D341Med (cell line): ENCODE data around the gene FN1.

Source experiments
- DNase-seq: peaks from one replicate; pipeline ENCODE4 v3.0.0; 2012; ENCODE audit warnings: low spot score

FN1 gene

DNA sequence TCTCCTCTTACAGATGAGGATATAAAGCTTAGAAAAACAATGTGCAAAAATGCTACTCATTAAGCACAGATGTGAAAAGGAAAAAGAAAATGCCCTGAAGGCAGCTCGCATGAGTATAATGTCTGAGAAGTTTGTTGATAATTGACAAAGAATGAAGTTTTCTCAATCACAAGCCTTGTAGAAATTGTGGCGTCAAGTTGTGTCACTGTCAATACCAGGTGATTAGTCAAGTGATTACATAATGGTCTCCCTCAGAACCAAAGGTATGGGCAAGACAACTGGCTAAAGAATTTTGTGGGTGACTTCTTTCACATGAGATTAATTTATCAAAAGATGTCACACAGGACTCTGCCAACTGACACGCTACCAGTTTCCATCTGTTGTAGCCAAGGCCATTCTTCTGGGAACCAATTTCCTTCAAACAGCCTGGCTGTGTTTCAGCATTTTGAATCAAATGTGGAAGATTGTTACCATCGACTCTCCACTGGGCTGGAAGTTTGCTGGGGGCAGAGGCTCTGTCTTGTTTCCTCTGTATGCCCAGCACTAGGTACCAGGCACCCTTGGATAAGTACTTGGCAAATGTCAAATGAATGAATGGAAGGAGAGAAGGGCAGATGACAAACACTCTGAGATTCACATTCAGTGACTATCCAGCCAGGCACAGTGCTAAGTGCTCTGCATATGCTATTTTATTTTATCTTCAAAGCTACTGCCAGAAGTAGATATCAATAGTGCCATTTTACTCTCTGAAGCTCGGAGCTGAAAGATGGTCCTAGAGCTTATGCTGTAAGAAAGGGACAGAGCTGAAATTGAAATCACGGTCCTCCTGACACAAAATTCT lies 5.9 kb upstream of the FN1 start:
- no peak for DNase-seq

- DNase-seq: no peak
These were observed 4.2 kb upstream of the FN1 start for GRCh38 chr2:215439980-215440512.

DNA sequence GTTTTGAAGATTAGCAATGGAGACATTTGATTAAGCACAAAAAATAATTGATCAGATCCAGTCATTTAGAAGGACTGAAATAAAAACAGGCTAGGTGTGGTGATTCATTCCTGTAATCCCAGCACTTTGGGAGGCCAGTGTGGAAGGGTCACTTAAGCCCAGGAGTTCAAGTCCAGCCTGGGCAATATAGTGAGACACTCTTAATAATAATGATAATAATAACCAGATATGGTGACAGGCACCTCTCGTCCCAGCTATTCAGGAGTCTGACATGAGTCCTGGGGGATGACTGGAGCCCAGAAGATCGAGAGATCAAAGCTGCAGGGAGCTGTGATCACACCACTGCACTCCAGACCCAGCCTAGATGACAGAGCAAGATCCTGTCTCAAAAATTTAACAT lies 3.5 kb upstream of the FN1 start:
- no peak for DNase-seq

- no peak for DNase-seq
These were observed 1.7 kb upstream of the FN1 start for GRCh38 chr2:215437614-215438013.

DNA sequence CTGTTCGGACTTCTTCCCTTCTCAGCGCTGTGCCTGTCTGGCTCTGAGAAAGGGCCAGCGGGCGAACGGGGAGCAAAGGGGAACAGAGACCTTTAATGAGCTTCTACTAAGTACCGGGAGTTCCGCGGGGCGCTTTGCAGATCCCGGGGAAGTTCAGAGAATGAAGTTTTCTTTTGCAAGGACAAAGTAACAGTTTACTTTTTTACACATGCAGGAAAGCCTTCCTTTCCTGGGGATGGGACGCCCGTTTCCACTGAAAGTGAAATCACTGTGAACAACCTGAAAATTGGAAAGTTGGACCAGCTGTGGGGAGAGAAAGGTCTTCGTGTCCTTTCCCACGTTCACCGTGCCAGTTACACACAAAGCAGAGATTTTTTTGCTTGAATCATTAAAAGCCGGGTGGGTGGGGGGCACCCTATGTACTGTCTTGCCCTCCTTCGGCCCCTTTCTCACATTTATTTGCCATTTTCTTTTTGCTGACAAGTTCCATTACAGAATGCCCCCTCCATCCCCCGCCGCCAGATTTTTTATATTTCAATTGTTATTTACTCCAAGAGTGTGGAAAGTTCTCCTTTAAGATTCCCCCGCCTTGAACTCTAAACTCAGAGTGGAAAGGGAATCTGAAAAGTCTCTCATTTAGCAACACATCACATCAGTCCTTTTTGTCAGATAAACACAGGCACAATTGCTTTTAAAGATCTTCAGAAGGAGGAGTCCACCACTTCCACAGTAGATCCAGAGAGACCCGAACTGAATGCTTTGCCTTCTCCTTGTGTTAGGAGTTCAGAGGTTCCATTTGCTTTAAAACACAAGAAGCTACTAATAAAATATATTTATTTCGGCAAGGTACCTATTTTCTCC lies 1.1 kb upstream of the FN1 start:
- DNase-seq: peak; percentile 38

GRCh38 chr2:215435280-215435869 lies 493 bp downstream of the FN1 start:
- DNase-seq: peak; percentile 46

GRCh38 chr2:215434447-215435279 lies 1.2 kb downstream of the FN1 start:
- DNase-seq: no peak

DNA sequence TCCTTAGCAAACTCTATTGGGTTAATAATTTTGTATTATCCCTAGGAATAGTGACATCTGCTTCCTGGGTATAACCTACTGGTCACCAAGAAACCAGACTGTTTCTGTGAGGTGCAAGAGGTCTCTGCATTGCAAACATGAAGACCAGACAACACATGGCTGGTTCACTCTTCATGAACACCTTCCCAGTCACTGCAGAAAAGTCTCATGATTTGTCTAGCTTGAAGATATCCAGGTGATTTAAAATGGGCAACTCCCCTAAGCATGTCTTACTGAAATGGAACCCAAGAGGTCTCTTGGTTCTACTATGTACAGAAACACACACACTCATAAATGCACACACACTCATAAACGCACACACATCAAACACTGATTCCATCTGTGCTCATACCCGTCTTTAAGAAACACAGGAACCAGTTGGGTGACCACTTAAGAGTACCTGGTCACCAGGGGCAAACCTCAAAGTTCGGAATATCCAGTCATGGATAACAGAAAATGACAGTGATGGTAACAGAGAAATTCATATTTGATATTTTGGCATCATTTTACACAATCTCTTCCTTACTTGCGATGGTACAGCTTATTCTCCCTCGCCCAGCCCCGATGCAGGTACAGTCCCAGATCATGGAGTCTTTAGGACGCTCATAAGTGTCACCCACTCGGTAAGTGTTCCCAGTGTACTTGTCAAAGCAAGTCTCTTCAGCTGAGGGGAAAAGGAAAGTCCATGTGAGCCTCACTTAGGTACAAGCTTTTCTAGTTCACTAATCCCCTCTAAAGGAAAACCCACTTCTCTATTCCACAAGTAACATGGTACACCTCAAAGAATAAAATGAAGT lies 2.9 kb downstream of the FN1 start:
- DNase-seq: no peak

DNA sequence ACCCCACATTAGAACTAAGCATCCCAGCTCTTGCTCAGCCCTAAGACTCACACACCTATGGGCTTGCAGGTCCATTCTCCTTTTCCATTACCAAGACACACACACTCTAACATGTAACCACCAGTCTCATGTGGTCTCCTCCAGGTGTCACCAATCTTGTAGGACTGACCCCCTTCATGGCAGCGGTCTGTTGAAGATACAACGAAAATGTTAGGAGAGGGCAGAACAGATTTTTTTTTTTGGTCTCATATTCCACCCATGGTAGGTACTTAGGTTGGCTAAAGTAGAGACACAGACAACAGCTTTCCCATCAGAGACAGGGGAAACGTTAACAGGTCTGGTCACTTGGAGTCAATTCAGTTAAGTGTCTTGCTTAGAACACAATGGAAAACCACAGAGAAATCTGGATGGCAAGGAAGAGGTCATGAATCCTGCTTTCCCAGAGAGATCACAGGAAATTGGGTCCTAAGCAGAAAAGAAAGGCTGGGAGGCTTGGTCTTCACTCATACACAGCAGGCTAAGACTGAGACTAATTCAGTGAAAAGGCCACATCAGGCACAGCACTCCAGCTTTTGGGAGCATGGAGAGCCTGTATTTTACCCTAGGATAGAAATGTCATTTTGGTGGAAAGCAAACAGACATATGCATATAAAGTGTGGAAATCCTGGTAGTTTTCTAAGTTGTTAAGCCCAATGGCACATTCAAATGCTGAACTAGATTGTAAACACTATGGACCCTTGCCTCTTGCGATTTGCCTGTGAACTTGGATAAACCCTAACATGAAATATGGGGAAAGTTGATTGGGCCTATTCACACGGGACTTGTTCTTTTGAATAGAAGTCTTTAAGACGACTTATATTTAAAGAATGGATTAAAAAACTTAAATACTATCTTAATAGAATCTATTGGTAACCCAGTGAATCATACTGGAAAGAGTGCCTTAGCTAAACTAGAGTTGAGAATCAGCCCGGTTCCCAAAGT lies 3.8 kb downstream of the FN1 start:
- DNase-seq: no peak

- DNase-seq: no peak
These were observed 4.6 kb downstream of the FN1 start for GRCh38 chr2:215431290-215431689.

DNA sequence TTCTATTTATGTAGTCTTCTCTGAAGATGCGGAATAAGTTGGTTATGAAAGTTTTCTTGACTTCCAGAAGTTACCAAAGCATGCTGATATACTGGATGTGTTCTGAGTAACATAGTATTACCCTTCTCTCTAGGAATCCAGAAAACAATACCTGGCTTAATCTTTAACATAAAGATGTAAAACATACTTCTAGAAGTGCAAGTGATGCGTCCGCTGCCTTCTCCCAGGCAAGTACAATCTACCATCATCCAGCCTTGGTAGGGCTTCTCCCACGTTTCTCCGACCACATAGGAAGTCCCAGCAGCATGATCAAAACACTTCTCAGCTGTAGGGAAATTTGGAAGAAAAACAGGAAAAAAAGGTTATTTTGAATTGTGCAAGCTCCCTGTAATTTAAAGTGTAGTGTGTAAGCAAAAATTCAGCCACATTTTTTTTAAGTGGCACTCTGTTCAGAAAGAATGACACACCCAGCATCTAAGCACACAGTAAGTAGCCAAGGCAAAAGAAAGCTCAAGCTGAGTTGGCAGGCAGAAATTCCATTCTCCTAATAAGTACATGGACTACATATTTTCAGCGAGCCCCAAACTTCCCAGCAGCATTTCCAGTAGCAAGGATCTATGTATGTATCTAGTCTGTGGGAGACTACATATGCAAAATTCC lies 5.2 kb downstream of the FN1 start:
- DNase-seq: no peak

GRCh38 chr2:215429424-215429823 lies 6.4 kb downstream of the FN1 start:
- DNase-seq: no peak

GRCh38 chr2:215428060-215428910 lies 7.6 kb downstream of the FN1 start:
- DNase-seq: no peak

DNA sequence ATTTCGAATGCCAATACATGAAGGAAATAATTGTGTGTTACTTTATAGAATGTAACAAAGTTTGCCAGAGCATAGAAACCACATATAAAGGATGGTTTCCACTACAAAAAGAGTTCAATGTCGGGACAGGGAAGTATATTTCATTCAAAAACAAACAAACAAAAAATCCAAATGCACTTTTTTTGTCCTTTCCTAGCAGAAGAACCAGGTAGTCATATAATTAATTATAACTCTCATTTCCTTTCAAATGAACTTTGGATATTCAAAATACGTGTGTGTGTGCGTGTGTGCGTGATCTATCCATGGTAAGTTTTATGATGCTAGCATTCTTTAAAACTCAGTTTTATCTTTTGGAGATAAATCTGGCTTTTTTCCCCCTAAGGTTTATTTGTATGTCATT lies 8.3 kb downstream of the FN1 start:
- DNase-seq: no peak

DNA sequence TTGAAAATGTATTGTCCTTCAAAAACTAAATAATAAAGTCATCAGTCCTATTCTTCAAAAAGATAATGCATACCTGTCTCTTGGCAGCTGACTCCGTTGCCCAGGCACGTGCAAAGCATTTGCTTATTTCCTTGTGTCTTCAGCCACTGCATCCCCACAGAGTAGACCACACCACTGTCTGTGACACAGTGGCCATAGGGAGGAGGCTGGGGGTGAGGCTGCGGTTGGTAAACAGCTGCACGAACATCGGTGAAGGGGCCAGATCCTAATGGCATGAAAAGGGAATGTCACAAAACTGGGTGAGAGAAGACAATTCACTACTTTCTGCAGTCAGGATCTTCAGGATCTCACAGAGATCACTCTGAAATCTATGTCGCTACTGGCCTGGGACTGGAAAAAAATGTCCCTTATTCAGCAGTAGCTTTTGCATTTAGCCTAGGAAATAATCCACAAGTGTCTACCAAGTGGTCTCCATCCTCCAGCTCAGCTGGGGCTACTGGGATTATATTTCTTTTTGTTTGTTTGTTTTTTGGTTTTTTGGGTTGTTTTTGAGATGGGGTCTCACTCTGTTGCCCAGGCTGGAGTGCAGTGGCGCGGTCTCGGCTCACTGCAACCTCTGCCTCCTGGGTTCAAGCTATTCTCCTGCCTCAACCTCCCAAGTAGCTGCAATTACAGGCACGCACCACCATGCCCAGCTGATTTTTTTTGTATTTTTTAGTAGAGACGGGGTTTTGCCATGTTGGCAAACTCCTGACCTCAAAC lies 10.7 kb downstream of the FN1 start:
- no peak for DNase-seq

GRCh38 chr2:215423928-215424540 lies 11.8 kb downstream of the FN1 start:
- no peak for DNase-seq

GRCh38 chr2:215423234-215423633 lies 12.6 kb downstream of the FN1 start:
- no peak for DNase-seq
